Measurements from ENCODE around the gene GALNT14. TPM values are rescaled to one million over a fixed set of nuclear protein-coding genes. Genes with fewer than 3 reads are reported as not detected.
"Not testable (repeated sequence)": the region's sequence is repeated elsewhere in the genome, so short reads cannot be mapped to it uniquely, and the experiment has no call there.

GALNT14 gene
- total RNA-seq, 1 donor from 2014 or later: not detected

- DNase-seq (ENCODE audit: low read depth in 2 of 2): no peak
Measured at GRCh38 chr2:30942419-30942818, 195.8 kb downstream of the GALNT14 start.

GRCh38 chr2:30940839-30941238 lies 197.4 kb downstream of the GALNT14 start:
- no peak for DNase-seq (ENCODE audit: low read depth in 2 of 2)

GRCh38 chr2:30939364-30939763 lies 198.9 kb downstream of the GALNT14 start:
- no peak for DNase-seq (ENCODE audit: low read depth in 2 of 2)

DNA sequence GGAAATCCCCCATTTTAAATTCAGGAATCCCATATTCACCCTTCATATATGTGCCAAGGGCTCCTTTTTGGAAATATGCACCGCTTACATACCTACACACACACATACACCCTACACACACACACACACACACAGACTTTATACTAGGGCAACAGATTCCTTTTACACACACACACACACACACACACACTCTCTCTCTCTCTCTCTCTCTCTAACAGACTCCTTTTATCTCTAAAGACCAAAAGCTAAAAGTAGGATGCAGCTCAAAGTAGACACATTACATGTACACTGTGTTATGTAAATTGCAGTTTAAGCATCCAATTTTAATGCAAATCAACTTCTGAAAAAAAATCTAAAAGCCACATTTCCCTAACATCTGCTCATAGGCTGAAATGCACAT lies 200.0 kb downstream of the GALNT14 start:
- no peak for DNase-seq (ENCODE audit: low read depth in 2 of 2)

GRCh38 chr2:30936977-30937376 lies 201.3 kb downstream of the GALNT14 start:
- DNase-seq (ENCODE audit: low read depth in 2 of 2): no peak

DNA sequence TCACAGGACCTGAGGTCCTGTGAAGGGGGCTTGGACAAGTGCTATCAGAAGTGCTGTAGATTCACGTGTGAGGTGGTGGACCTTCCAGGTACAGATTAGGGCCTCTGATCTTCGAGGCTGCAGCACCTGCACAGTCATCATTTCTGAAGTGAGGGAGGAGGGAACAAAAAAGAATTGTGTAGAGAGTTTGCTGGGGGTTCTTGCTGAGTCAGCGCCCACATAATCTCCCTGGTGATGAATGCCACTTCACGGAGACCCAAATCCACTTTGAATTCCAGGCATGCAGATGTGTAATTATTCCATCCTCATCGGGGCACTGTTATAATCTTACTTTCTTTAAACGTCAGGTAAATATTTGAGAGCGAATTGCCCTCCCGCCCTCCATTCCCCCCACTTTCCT lies 202.4 kb downstream of the GALNT14 start:
- no peak for DNase-seq (ENCODE audit: low read depth in 2 of 2)

DNA sequence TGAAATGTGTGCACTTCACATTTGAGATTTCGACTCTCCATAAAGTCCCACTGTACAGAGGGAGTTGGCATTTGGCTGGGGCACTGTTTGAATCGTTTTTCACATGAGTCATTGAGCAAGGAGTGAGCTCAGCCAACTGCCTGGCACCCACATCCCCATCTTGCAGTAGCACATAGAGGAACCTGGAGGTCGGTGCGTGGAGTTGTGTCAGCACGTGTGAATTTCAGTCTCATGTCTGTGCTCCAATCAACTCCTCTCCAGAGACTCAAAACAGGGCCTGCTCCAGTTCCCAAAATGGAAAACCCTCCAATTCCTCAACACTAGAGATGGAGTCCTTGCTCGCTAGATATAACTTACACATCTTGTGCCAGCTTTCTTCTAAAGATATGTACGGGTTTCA lies 204.2 kb downstream of the GALNT14 start:
- no peak for DNase-seq (ENCODE audit: low read depth in 2 of 2)

DNA sequence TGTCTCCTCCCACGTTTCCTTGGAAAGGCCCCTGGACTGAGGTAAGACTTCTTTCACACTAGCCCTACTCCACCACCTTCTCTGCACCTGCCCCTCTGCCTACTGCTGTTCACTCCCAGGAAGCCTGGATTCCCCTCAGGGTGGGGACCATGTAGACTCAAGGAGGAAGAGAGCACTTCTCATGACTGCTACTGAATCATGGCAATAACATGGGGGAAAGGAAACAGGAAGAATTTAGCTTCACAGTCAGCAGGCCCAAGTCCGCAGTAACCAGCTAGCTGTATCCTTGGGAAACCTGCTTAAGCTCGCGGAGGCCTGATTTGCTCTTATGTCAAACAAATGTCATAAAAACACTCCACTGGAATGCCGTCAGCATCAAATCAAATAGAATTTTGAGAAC lies 204.7 kb downstream of the GALNT14 start:
- no peak for DNase-seq (ENCODE audit: low read depth in 2 of 2)

GRCh38 chr2:30932870-30933269 lies 205.4 kb downstream of the GALNT14 start:
- DNase-seq (ENCODE audit: low read depth in 2 of 2): no peak

GRCh38 chr2:30931841-30932407 lies 206.3 kb downstream of the GALNT14 start:
- no peak for DNase-seq (ENCODE audit: low read depth in 2 of 2)

GRCh38 chr2:30930716-30931115 lies 207.5 kb downstream of the GALNT14 start:
- no peak for DNase-seq (ENCODE audit: low read depth in 2 of 2)

DNA sequence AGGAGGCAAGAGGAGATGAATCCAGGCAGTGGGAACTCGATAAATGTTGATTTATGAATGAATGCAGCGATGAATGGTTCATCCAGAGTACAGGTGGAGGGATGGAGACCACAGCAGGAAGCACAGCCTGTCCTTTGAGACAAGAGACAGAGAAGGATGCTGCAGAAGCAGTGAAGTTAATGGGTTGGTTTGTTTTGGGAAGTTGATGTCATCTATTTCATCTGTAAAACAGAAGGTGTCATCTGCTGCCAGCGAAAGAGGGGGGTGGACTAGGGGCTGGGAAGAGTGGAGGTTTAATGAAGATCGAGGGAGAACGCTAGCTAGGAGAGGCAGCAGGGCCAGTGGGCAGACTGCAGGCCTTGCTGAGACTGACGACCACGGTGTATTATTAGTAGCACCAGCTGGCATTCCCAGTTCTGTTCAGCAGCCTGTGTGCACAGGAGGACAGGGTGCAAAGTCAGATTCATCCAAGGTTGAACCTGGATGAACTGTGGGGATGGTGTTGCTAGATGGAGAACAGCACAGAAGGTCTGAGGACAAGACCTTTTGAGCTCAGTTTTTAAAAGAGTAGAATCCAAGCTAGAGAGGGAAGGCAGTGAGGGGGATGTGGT lies 210.7 kb downstream of the GALNT14 start:
- no peak for DNase-seq (ENCODE audit: low read depth in 2 of 2)

DNA sequence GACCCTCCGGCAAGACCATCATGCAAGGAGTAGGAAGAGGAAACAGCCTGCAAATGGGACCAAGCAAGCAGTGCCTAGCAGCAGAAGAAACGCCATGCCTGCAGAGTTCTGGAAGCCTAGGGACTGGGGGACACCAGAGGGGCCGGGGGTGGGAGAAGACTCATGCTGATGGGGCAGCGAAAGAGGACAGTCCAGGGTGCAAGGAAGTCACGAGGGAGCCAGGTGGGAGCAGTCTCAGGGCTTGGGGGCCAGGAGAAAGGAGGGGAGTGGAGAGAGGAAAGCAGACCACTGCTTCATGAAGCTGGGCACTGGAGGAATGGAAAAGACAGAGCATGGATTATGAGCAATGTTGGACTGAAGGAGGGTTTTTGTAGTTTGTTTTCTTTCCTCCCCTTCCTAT lies 211.6 kb downstream of the GALNT14 start:
- DNase-seq (ENCODE audit: low read depth in 2 of 2): no peak

DNA sequence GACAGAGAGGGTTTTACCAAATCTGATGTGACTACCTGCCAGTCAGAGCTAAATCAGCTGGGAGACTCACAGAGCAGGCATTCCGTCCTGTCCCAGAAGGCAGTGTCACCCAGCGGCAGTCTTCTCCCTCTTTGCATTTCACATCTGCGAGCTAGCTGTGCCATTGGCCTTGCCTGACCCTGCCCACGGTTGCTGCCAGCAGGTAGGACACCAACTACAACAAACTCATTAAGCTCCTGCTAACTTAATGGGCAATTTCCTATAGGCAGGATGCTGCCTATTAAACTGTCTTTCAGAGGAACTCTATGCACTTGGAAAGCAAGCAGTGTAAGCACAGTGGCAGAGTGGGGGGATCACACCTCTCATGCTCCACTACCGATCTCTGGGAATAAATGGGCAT lies 214.6 kb downstream of the GALNT14 start:
- DNase-seq (ENCODE audit: low read depth in 2 of 2): no peak

- DNase-seq (ENCODE audit: low read depth in 2 of 2): no peak
Measured at GRCh38 chr2:30920511-30920910, 217.7 kb downstream of the GALNT14 start.

DNA sequence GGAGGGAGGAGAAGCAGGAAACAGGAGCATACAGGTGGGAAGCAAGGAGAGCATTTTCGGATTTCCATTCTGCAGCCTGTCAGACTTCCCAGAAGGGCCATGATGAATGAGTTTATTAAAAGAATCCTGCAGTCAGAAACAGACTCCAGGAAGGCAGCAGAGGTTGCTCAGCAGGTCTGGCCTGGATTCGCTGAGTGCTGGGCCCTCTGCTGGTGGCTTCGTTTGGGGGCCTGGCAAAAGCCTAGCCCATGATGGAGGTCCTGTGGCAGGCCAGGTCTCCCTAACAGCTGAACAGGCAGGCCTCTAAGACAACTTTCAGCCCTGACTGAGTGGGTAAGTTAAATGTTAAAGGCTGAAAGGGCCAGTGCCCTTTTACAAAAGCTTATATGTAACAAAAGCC lies 222.8 kb downstream of the GALNT14 start:
- no peak for DNase-seq (ENCODE audit: low read depth in 2 of 2)

GRCh38 chr2:30914456-30914855 lies 223.8 kb downstream of the GALNT14 start:
- no peak for DNase-seq (ENCODE audit: low read depth in 2 of 2)

DNA sequence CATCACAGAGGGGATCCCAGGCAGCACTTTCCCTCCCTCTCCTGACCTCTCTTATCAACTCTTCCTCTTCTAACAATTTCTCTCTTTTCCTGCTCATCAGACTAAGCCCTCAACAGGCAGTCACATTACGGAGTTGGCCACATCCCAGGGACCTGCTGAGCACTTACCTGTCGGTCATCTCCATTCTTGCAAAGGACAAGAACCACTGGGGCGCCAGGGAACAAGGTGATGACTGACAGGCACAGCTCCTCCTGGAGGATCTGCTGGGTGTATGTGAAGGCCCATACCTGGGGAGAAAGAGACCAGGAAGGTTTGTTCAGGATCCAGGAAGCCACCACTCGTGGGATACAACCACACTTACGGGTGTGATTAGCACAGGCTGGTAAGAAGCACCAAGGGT lies 226.2 kb downstream of the GALNT14 start:
- no peak for DNase-seq (ENCODE audit: low read depth in 2 of 2)

- no peak for DNase-seq (ENCODE audit: low read depth in 2 of 2)
Measured at GRCh38 chr2:30911327-30911726, 226.9 kb downstream of the GALNT14 start.

DNA sequence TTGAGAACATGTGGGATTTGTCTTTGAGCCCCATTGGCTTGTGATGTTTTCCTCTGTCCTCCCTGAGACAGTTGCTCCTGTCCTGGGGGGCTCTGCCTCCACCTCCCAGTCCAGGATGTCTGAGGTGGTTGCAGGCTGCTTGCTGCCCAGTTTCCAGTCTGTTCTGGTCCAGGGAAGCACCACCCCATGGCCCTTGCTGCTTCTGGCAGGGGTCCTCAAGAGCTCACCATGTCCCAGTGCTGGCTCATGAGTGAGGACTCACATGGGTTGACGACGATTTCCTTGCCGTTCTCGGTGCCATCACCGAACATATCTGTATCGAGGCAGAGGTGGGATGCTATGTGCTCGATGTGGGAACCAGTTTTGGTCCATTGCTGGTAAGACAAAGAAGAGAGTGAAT lies 227.6 kb downstream of the GALNT14 start:
- DNase-seq (ENCODE audit: low read depth in 2 of 2): no peak

DNA sequence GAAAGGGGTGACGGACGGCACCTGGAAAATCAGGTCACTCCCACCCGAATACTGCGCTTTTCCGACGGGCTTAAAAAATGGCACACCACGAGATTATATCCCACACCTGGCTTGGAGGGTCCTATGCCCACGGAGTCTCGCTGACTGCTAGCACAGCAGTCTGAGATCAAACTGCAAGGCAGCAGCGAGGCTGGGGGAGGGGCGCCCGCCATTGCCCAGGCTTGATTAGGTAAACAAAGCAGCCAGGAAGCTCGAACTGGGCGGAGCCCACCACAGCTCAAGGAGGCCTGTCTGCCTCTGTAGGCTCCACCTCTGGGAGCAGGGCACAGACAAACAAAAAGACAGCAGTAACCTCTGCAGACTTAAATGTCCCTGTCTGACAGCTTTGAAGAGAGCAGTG lies 233.8 kb downstream of the GALNT14 start:
- DNase-seq (ENCODE audit: low read depth in 2 of 2): not testable (repeated sequence)

GRCh38 chr2:30903326-30903725 lies 234.9 kb downstream of the GALNT14 start:
- DNase-seq (ENCODE audit: low read depth in 2 of 2): no peak

DNA sequence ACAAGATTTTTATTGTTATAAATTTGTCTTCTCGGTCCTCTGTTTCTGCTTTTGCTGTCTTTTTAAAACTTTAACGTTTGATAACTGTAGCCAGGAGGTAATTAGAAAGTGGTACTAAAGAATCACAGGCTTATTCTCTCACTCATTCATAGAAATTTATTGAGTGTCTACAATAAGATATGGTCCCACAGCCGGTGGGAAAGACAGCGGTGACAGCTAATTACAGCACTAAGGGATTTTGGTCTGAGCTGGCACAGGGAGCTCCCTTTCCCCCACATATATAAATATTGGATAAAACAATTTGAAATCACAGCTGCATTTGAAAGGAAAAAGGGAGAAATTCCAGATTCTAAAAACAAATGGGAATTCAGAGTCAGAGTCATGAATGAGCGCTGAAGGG lies 237.9 kb downstream of the GALNT14 start:
- no peak for DNase-seq (ENCODE audit: low read depth in 2 of 2)

DNA sequence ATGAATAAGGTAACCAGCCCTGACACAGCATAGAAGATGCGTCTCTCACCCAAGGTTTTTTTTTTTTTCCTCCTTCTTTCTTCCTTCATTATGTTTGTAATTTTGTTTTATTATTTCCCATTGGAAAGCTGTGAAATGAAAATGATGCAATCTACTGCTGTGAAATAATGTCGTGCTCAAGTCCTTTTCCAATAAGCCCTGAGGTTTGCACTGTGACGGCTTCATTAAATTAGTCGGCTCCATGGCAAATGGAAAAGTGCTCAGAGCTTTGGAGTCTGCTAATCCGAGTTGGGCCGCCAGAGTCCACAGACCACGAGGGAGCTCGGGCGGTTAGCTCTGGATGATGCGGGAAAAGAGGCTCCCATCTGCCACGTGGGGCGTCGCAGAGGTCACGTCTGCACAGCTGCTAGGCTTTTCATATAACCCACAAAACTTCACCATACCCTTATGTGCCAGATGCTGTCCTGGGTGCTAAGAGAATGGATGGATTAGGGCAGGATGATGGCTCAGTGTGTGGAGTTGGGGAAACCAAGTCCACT lies 238.7 kb downstream of the GALNT14 start:
- no peak for DNase-seq (ENCODE audit: low read depth in 2 of 2)

Measured in lung microvascular endothelial cell (primary cell).